WTC11 (cell line): ENCODE data around the gene ANKRD39. TPM values are rescaled to one million over a fixed set of nuclear protein-coding genes. Genes with fewer than 3 reads are reported as not detected.

Experiments
- ATAC-seq: fragments of 200-7000 bp; cut with Tn5 transposase; 2 replicates; pipeline ENCODE4 v1.10.0; 2021; ENCODE audit warnings: mild to moderate bottlenecking, moderate library complexity
- CTCF ChIA-PET: fragments of 300-600 bp; sonication (Branson Sonifier 250); formaldehyde crosslinking; loops from one replicate; lab custom pipeline; 2021; ENCODE audit warnings: antibody characterized with exemption; lab: Charles Lee
- POLR2A ChIA-PET: fragments of 350-600 bp; sonication (Branson Sonifier 250); formaldehyde crosslinking; loops from one replicate; lab custom pipeline; 2021; ENCODE audit warnings: antibody characterized with exemption; lab: Charles Lee
- DNase-seq: peaks from one replicate; pipeline ENCODE4 v3.0.0; 2021; ENCODE audit warnings: low spot score
- H3K27ac Mint-ChIP-seq: 2 replicates; pipeline ENCODE4 v1.8.0; 2021; ENCODE audit warnings: mixed read lengths
- H3K27me3 Mint-ChIP-seq: 2 replicates; pipeline ENCODE4 v1.8.0; 2021; ENCODE audit warnings: low read depth, mild to moderate bottlenecking, moderate library complexity, mixed read lengths
- H3K36me3 Mint-ChIP-seq: 2 replicates; pipeline ENCODE4 v1.8.0; 2021; ENCODE audit warnings: mixed read lengths
- H3K4me1 Mint-ChIP-seq: 2 replicates; pipeline ENCODE4 v1.8.0; 2022; ENCODE audit warnings: mixed read lengths
- H3K4me3 Mint-ChIP-seq: 2 replicates; pipeline ENCODE4 v1.8.0; 2021; ENCODE audit warnings: mild to moderate bottlenecking, moderate library complexity, mixed read lengths
- H3K9me3 Mint-ChIP-seq: 2 replicates; pipeline ENCODE4 v1.8.0; 2021; ENCODE audit warnings: mixed read lengths
- AFF4 ChIP-seq: sonication (generic); formaldehyde crosslinking; IDR thresholded peaks from 2 replicates; pipeline ENCODE4 v1.8.1; 2023; ENCODE audit warnings: mild to moderate bottlenecking, missing genetic modification reagents, borderline replicate concordance
- E2F1 ChIP-seq: sonication (generic); formaldehyde crosslinking; IDR thresholded peaks from 2 replicates; pipeline ENCODE4 v1.8.0; 2022; ENCODE audit warnings: mild to moderate bottlenecking, missing genetic modification reagents
- E2F4 ChIP-seq: sonication (generic); formaldehyde crosslinking; IDR thresholded peaks from 2 replicates; pipeline ENCODE4 v1.8.1; 2022; ENCODE audit warnings: low read depth, mild to moderate bottlenecking, moderate library complexity, missing genetic modification reagents, borderline replicate concordance
- FOXP4 ChIP-seq: sonication (generic); formaldehyde crosslinking; IDR thresholded peaks from 2 replicates; pipeline ENCODE4 v1.8.0; 2022; ENCODE audit warnings: mild to moderate bottlenecking, missing genetic modification reagents
- HMGXB4 ChIP-seq: sonication (generic); formaldehyde crosslinking; IDR thresholded peaks from 2 replicates; pipeline ENCODE4 v1.8.1; 2023; ENCODE audit warnings: mild to moderate bottlenecking, moderate library complexity, missing genetic modification reagents
- MAX ChIP-seq: sonication (generic); formaldehyde crosslinking; IDR thresholded peaks from 2 replicates; pipeline ENCODE4 v1.8.0; 2022; ENCODE audit warnings: mild to moderate bottlenecking, missing genetic modification reagents
- NR2C2 ChIP-seq: sonication (generic); formaldehyde crosslinking; IDR thresholded peaks from 2 replicates; pipeline ENCODE4 v1.8.0; 2022; ENCODE audit warnings: mild to moderate bottlenecking, missing genetic modification reagents
- SMAD3 ChIP-seq: sonication (generic); formaldehyde crosslinking; IDR thresholded peaks from 2 replicates; pipeline ENCODE4 v1.8.0; 2022; ENCODE audit warnings: missing genetic modification reagents, mild to moderate bottlenecking, borderline replicate concordance
- STAT6 ChIP-seq: sonication (generic); formaldehyde crosslinking; conservative IDR thresholded peaks from 2 replicates; pipeline ENCODE4 v1.8.1; 2023; ENCODE audit warnings: mild to moderate bottlenecking, low read depth, missing genetic modification reagents, moderate library complexity
- TCF7 ChIP-seq: sonication (generic); formaldehyde crosslinking; IDR thresholded peaks from 2 replicates; pipeline ENCODE4 v1.8.0; 2022; ENCODE audit warnings: mild to moderate bottlenecking, low read depth, missing genetic modification reagents, moderate library complexity
- ZNF281 ChIP-seq: sonication (generic); formaldehyde crosslinking; IDR thresholded peaks from 2 replicates; pipeline ENCODE4 v1.8.0; 2023; ENCODE audit warnings: mild to moderate bottlenecking, missing genetic modification reagents
- ZNF423 ChIP-seq: fragments of 250-450 bp; sonication (Bioruptor Pico); IDR thresholded peaks from 2 replicates; pipeline ENCODE4 v2.1.2; 2022; ENCODE audit warnings: mild to moderate bottlenecking, moderate library complexity
- ZNF532 ChIP-seq: fragments of 250-450 bp; sonication (Bioruptor Pico); IDR thresholded peaks from 2 replicates; pipeline ENCODE4 v1.9.0; 2021; ENCODE audit warnings: mild to moderate bottlenecking, borderline replicate concordance
- total RNA-seq: library from RNA; stranded (reverse); gene quantifications from 3 replicates; pipeline ENCODE4 v1.2.3, GENCODE V29; 2021

Gene ANKRD39
- total RNA-seq, 1 experiment from 2014 or later = 17.9 TPM

GRCh38 chr2:96816127-96816835, 41.5 kb downstream of the ANKRD39 start, which contains the start of gene CNNM3:
Gene CNNM3, plus strand, starts transcription at chr2:96816268. Its CDS starts 10 bp downstream, at chr2:96816278.
- ATAC-seq (peak; percentile 94), DNase-seq (peak; percentile 99)
- POLR2A ChIA-PET = interaction anchor here (0.6 to 1.5 kb wide), 4 partner anchors 17 to 53 kb away, joined by 3 to 4 read pairs (median 3); no protein-coding TSS in a partner anchor
- H3K36me3 Mint-ChIP-seq = peaks cover 14% of the 10 kb centered on the region
- 0 out of 2 replicates have a peak, but pooled peaks cover 2% of the 10 kb centered on the region for H3K27me3 Mint-ChIP-seq
- peaks cover 47% of the 10 kb centered on the region for H3K4me1 Mint-ChIP-seq
- H3K4me3 Mint-ChIP-seq = peak within 1 kb of the TSS; percentile 83
- H3K27ac Mint-ChIP-seq = peak within 1 kb of the TSS; percentile 59
- no peaks in the 10 kb centered on the region for H3K9me3 Mint-ChIP-seq
- CTCF ChIA-PET = interaction anchor here (0.6 to 4.2 kb wide), 22 partner anchors 13 to 268 kb away, joined by 3 to 22 read pairs (median 4); partner anchors contain the start of genes ANKRD23, ANKRD39 and CNNM4
- TF ChIP-seq ZNF281 (no peak), NR2C2 (CRISPR knock-in tag) (no peak), E2F4 (CRISPR knock-in tag) (peak; percentile 86), AFF4 (no peak), ZNF532 (CRISPR knock-in tag) (no peak), MAX (no peak), ZNF423 (CRISPR knock-in tag) (no peak), TCF7 (CRISPR knock-in tag) (no peak), STAT6 (CRISPR knock-in tag) (0 out of 2 replicates have a peak, but pooled peaks have one; percentile 14), FOXP4 (no peak; the same call in 1 of the 2 replicates), HMGXB4 (CRISPR knock-in tag) (peak; percentile 96), SMAD3 (CRISPR knock-in tag) (no peak), E2F1 (no peak)
